Measurements from ENCODE around the gene APBA2. TPM values are rescaled to one million over a fixed set of nuclear protein-coding genes. Genes with fewer than 3 reads are reported as not detected.

The APBA2 gene
- total RNA-seq, 4 donors from 2014 or later, result 2.3 to 15.0 (median 4.6) TPM; not detected in 1

GRCh38 chr15:28875461-28876000 is 10.2 kb upstream of the APBA2 start:
- intact Hi-C loops (cut with DNase I; ENCODE audit: low total_unique reads), result no loop called here

GRCh38 chr15:28876131-28876844 is 9.5 kb upstream of the APBA2 start:
- Histone ChIP-seq H3K36me3 (no peaks in the 10 kb centered on the region), H3K27me3 (no peaks in the 10 kb centered on the region), H3K4me1 (no peaks in the 10 kb centered on the region), H3K4me3 (no peak overlapping the region), H3K27ac (no peak overlapping the region), H3K9me3 (no peaks in the 10 kb centered on the region)
- TF ChIP-seq POLR2A (IDR thresholded peaks at IDR 0.05) (no peak), CTCF (IDR thresholded peaks at IDR 0.05) (no peak)
- intact Hi-C loops (cut with DNase I; ENCODE audit: low total_unique reads), result no loop called here
- no peak for DNase-seq

More at GRCh38 chr15:28875461-28876000, 10.2 kb upstream of the APBA2 start:
- Histone ChIP-seq H3K36me3 (no peaks in the 10 kb centered on the region), H3K9me3 (no peaks in the 10 kb centered on the region), H3K27me3 (no peaks in the 10 kb centered on the region), H3K27ac (no peak overlapping the region), H3K4me3 (no peak overlapping the region), H3K4me1 (no peaks in the 10 kb centered on the region)
- no peak for DNase-seq
- no peak for TF ChIP-seq POLR2A (IDR thresholded peaks at IDR 0.05)
- TF ChIP-seq CTCF (IDR thresholded peaks at IDR 0.05), result no peak

GRCh38 chr15:28876845-28877185 is 9.0 kb upstream of the APBA2 start:
- H3K4me3 ChIP-seq, result no peak overlapping the region

GRCh38 chr15:28878209-28878608 is 7.6 kb upstream of the APBA2 start:
- no peak overlapping the region for H3K4me3 ChIP-seq
- H3K27ac ChIP-seq, result no peak overlapping the region
- TF ChIP-seq POLR2A (IDR thresholded peaks at IDR 0.05) (no peak), CTCF (IDR thresholded peaks at IDR 0.05) (no peak)
- no peaks in the 10 kb centered on the region for H3K36me3 ChIP-seq
- intact Hi-C loops (cut with DNase I; ENCODE audit: low total_unique reads), result no loop called here
- no peaks in the 10 kb centered on the region for H3K4me1 ChIP-seq
- no peaks in the 10 kb centered on the region for H3K27me3 ChIP-seq
- H3K9me3 ChIP-seq, result no peaks in the 10 kb centered on the region
- DNase-seq, result no peak

More at GRCh38 chr15:28876845-28877185, 9.0 kb upstream of the APBA2 start:
- no peak for DNase-seq
- H3K4me1 ChIP-seq, result no peaks in the 10 kb centered on the region
- no peaks in the 10 kb centered on the region for H3K36me3 ChIP-seq
- no peak for TF ChIP-seq POLR2A (IDR thresholded peaks at IDR 0.05)
- TF ChIP-seq CTCF (IDR thresholded peaks at IDR 0.05), result no peak
- H3K27me3 ChIP-seq, result no peaks in the 10 kb centered on the region
- H3K27ac ChIP-seq, result no peak overlapping the region
- no peaks in the 10 kb centered on the region for H3K9me3 ChIP-seq
- intact Hi-C loops (cut with DNase I; ENCODE audit: low total_unique reads), result no loop called here

GRCh38 chr15:28879551-28879950 is 6.2 kb upstream of the APBA2 start:
- Histone ChIP-seq H3K36me3 (no peaks in the 10 kb centered on the region), H3K27me3 (no peaks in the 10 kb centered on the region), H3K27ac (no peak overlapping the region), H3K9me3 (no peaks in the 10 kb centered on the region), H3K4me1 (no peaks in the 10 kb centered on the region), H3K4me3 (no peak overlapping the region)
- DNase-seq, result no peak
- TF ChIP-seq POLR2A (IDR thresholded peaks at IDR 0.05) (no peak), CTCF (IDR thresholded peaks at IDR 0.05) (no peak)
- intact Hi-C loops (cut with DNase I; ENCODE audit: low total_unique reads), result no loop called here
